ENCODE measurements around the gene NPM3. TPM values are rescaled to one million over a fixed set of nuclear protein-coding genes. Genes with fewer than 3 reads are reported as not detected.
"Not testable (repeated sequence)": the region's sequence is repeated elsewhere in the genome, so short reads cannot be mapped to it uniquely, and the experiment has no call there.

Gene NPM3
- total RNA-seq, 1 donor from 2014 or later: 93.1 TPM

GRCh38 chr10:101793526-101793925 lies 10.3 kb upstream of the NPM3 start:
- H3K4me3 ChIP-seq: no peak overlapping the region
- no peak overlapping the region for H3K4me3 Mint-ChIP-seq
- no peaks in the 10 kb centered on the region for H3K4me1 Mint-ChIP-seq
- H3K9me3 ChIP-seq (ENCODE audit: low read depth): no peaks in the 10 kb centered on the region
- peaks cover 67% of the 10 kb centered on the region for H4K20me1 ChIP-seq (ENCODE audit: low read depth)
- no peak overlapping the region for H2AFZ ChIP-seq (replicated peaks)
- H3K9ac ChIP-seq: no peak overlapping the region
- H3K79me2 ChIP-seq (ENCODE audit: low read depth): peaks cover 68% of the 10 kb centered on the region
- no peak overlapping the region for H3K27ac Mint-ChIP-seq
- no peaks in the 10 kb centered on the region for H3K4me1 ChIP-seq
- H3K27me3 ChIP-seq: no peaks in the 10 kb centered on the region
- H3K9me3 Mint-ChIP-seq: no peaks in the 10 kb centered on the region
- H3K27me3 Mint-ChIP-seq (ENCODE audit: insufficient read depth, low read depth): no peaks in the 10 kb centered on the region
- no peak overlapping the region for H3K4me2 ChIP-seq
- peaks cover 41% of the 10 kb centered on the region for H3K36me3 Mint-ChIP-seq
- peaks cover 71% of the 10 kb centered on the region for H3F3A ChIP-seq (ENCODE audit: low read depth)
- TF ChIP-seq EZH2phosphoT487 (IDR thresholded peaks at IDR 0.05) (no peak), EZH2 (IDR thresholded peaks at IDR 0.05) (no peak)
- TF ChIP-seq, protein P1, sequence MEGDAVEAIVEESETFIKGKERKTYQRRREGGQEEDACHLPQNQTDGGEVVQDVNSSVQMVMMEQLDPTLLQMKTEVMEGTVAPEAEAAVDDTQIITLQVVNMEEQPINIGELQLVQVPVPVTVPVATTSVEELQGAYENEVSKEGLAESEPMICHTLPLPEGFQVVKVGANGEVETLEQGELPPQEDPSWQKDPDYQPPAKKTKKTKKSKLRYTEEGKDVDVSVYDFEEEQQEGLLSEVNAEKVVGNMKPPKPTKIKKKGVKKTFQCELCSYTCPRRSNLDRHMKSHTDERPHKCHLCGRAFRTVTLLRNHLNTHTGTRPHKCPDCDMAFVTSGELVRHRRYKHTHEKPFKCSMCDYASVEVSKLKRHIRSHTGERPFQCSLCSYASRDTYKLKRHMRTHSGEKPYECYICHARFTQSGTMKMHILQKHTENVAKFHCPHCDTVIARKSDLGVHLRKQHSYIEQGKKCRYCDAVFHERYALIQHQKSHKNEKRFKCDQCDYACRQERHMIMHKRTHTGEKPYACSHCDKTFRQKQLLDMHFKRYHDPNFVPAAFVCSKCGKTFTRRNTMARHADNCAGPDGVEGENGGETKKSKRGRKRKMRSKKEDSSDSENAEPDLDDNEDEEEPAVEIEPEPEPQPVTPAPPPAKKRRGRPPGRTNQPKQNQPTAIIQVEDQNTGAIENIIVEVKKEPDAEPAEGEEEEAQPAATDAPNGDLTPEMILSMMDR (IDR thresholded peaks at IDR 0.05): no peak
- no peak for DNase-seq (ENCODE audit: low spot score)
- peaks cover 69% of the 10 kb centered on the region for H3K36me3 ChIP-seq
- no peak overlapping the region for H3K27ac ChIP-seq

DNA sequence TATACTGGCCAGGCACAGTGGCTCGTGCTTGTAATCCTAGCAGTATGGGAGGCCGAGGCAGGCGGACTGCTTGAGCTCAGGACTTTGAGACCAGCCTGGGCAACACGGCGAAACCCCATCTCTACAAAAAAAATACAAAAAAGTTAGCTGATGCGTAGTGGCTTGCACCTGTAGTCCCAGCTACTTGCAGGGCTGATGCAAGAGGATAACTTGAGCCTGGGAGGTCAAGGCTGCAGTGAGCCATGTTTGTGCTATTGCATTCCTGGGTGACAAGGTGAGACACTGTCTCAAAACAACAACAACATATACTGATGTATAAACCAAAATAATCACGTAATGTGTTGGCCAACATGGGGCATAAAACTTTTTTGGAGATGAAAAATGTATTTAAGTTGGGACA lies 6.4 kb upstream of the NPM3 start:
- TF ChIP-seq, protein P1 (IDR thresholded peaks at IDR 0.05): no peak
- no peak for TF ChIP-seq EZH2phosphoT487 (IDR thresholded peaks at IDR 0.05)
- no peak for TF ChIP-seq EZH2 (IDR thresholded peaks at IDR 0.05)
- no peaks in the 10 kb centered on the region for H3K27me3 Mint-ChIP-seq (ENCODE audit: insufficient read depth, low read depth)
- H3K4me1 Mint-ChIP-seq: no peaks in the 10 kb centered on the region
- Histone ChIP-seq H3K36me3 (peaks cover 67% of the 10 kb centered on the region), H3K27ac (no peak overlapping the region), H3K4me2 (no peak overlapping the region), H3K9ac (no peak overlapping the region), H3K9me3 (ENCODE audit: low read depth) (no peaks in the 10 kb centered on the region), H3K4me3 (no peak overlapping the region), H4K20me1 (ENCODE audit: low read depth) (peaks cover 58% of the 10 kb centered on the region), H3K4me1 (peaks cover 2% of the 10 kb centered on the region), H3K79me2 (ENCODE audit: low read depth) (peaks cover 37% of the 10 kb centered on the region), H3F3A (ENCODE audit: low read depth) (peaks cover 89% of the 10 kb centered on the region), H2AFZ (replicated peaks) (no peak overlapping the region), H3K27me3 (no peaks in the 10 kb centered on the region)
- H3K36me3 Mint-ChIP-seq: peaks cover 35% of the 10 kb centered on the region
- H3K9me3 Mint-ChIP-seq: no peaks in the 10 kb centered on the region
- H3K27ac Mint-ChIP-seq: no peak overlapping the region
- DNase-seq (ENCODE audit: low spot score): no peak
- H3K4me3 Mint-ChIP-seq: no peak overlapping the region

DNA sequence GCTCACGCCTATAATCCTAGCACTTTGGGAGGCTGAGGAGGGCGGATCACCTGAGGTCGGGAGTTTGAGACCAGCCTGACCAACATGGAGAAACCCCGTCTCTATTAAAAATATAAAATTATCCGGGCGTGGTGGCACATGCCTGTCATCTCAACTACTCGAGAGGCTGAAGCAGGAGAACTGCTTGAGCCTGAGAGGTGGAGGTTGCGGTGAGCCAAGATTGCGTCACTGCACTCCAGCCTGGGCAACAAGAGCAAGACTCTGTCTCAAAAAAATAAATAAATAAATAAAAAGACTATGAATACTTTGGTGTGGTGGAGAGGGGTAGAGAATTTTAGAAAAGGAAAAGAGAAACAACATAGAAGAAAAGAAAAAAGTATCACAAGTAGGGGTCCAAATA lies 6.0 kb upstream of the NPM3 start:
- not testable (repeated sequence) for H3K27ac ChIP-seq; H3K4me3 ChIP-seq; H3K4me3 Mint-ChIP-seq; H3K27ac Mint-ChIP-seq; H2AFZ ChIP-seq (replicated peaks); DNase-seq (ENCODE audit: low spot score); H3K4me1 Mint-ChIP-seq; H3K27me3 Mint-ChIP-seq (ENCODE audit: insufficient read depth, low read depth); H3K9me3 Mint-ChIP-seq; H3K4me2 ChIP-seq; H3K9me3 ChIP-seq (ENCODE audit: low read depth); H3K27me3 ChIP-seq; H3K9ac ChIP-seq; H3K4me1 ChIP-seq
- Histone ChIP-seq H3F3A (ENCODE audit: low read depth) (peaks cover 90% of the 10 kb centered on the region), H4K20me1 (ENCODE audit: low read depth) (peaks cover 63% of the 10 kb centered on the region), H3K36me3 (peaks cover 64% of the 10 kb centered on the region), H3K79me2 (ENCODE audit: low read depth) (peaks cover 33% of the 10 kb centered on the region)
- H3K36me3 Mint-ChIP-seq: peaks cover 35% of the 10 kb centered on the region

DNA sequence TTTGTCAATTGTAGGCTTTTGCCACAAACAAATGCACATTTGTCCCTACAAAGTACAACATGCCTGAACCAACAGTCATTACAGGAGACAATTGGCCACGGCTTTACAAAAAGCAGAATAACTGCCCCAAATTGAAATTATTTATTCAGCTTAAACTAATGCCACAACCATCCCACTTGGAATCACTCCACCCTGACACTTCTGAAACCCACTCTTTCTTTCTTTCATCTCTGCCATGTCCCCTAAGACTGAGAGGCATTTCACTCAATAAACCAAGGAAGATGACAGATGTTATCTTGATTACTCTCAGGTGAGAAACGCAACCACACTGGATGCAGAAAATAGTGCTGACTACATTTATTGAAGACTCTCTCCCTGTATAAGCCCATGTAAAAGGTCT lies 2.6 kb upstream of the NPM3 start:
- Mint-ChIP-seq H3K36me3 (peaks cover 21% of the 10 kb centered on the region), H3K4me1 (peaks cover 22% of the 10 kb centered on the region), H3K27me3 (ENCODE audit: insufficient read depth, low read depth) (no peaks in the 10 kb centered on the region), H3K27ac (no peak overlapping the region), H3K4me3 (no peak overlapping the region), H3K9me3 (no peaks in the 10 kb centered on the region)
- TF ChIP-seq, protein P1 (IDR thresholded peaks at IDR 0.05): no peak
- TF ChIP-seq EZH2phosphoT487 (IDR thresholded peaks at IDR 0.05): no peak
- TF ChIP-seq EZH2 (IDR thresholded peaks at IDR 0.05): no peak
- H3K9ac ChIP-seq: no peak overlapping the region
- peaks cover 37% of the 10 kb centered on the region for H3K36me3 ChIP-seq
- H3K4me3 ChIP-seq: no peak overlapping the region
- peaks cover 15% of the 10 kb centered on the region for H3K79me2 ChIP-seq (ENCODE audit: low read depth)
- no peak overlapping the region for H2AFZ ChIP-seq (replicated peaks)
- peaks cover 76% of the 10 kb centered on the region for H3F3A ChIP-seq (ENCODE audit: low read depth)
- H4K20me1 ChIP-seq (ENCODE audit: low read depth): peaks cover 61% of the 10 kb centered on the region
- H3K4me1 ChIP-seq: peaks cover 13% of the 10 kb centered on the region
- H3K4me2 ChIP-seq: no peak overlapping the region
- no peak overlapping the region for H3K27ac ChIP-seq
- H3K27me3 ChIP-seq: no peaks in the 10 kb centered on the region
- no peaks in the 10 kb centered on the region for H3K9me3 ChIP-seq (ENCODE audit: low read depth)
- DNase-seq (ENCODE audit: low spot score): no peak
